ENCODE measurements around the gene KRT34.
A peak's percentile ranks its signal among the peaks of the same experiment; 100 is the strongest.

Gene KRT34

DNA sequence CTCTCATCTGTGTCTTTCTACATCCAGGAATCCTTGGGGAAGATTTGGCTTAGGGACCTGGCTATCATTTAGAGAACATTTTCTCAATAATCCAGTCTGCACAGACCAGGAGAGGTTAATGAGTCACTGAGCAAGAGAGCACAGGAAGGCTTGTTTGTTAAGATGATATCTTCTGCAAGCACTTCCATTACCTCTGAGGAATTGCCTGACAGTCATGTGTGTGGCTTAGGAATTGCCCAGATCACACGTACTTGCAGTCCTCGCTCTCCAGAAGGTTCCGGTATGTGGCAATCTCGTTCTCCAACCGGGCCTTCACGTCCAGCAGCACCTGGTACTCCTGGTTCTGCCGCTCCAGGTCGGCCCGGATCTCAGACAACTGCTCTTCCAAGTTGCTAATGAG is 39.0 kb upstream of the KRT34 start:
- no peak overlapping the region for H3K27ac Mint-ChIP-seq
- TF ChIP-seq, protein P1, sequence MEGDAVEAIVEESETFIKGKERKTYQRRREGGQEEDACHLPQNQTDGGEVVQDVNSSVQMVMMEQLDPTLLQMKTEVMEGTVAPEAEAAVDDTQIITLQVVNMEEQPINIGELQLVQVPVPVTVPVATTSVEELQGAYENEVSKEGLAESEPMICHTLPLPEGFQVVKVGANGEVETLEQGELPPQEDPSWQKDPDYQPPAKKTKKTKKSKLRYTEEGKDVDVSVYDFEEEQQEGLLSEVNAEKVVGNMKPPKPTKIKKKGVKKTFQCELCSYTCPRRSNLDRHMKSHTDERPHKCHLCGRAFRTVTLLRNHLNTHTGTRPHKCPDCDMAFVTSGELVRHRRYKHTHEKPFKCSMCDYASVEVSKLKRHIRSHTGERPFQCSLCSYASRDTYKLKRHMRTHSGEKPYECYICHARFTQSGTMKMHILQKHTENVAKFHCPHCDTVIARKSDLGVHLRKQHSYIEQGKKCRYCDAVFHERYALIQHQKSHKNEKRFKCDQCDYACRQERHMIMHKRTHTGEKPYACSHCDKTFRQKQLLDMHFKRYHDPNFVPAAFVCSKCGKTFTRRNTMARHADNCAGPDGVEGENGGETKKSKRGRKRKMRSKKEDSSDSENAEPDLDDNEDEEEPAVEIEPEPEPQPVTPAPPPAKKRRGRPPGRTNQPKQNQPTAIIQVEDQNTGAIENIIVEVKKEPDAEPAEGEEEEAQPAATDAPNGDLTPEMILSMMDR (IDR thresholded peaks at IDR 0.05; ENCODE audit: unreplicated experiment in 3 of 3): no peak
- no peaks in the 10 kb centered on the region for H3K36me3 Mint-ChIP-seq (ENCODE audit: low read depth)
- no peak overlapping the region for H3K4me3 Mint-ChIP-seq
- no peaks in the 10 kb centered on the region for H3K9me3 Mint-ChIP-seq
- peaks cover 19% of the 10 kb centered on the region for H3K27me3 Mint-ChIP-seq (ENCODE audit: low read depth)
- H3K4me1 Mint-ChIP-seq: peaks cover 6% of the 10 kb centered on the region

DNA sequence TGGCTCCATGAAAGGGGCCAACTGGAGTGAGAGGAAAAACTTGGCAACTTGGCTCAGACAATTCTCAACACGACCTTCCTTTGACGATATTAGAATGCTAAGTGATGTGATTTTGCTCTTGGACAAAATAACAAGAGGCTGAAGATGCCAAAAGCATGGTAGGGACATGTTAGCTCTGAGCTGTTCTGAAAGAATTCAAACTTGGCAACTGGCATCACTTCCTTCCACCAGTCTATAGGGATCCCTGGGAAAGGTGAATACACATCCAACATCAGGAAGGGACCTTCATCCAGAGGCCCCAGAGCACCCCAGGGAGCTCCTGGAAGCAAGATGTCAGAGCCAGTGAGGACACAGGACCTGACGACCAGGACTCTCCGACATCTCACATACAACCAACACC is 38.0 kb upstream of the KRT34 start:
- Mint-ChIP-seq H3K4me1 (peaks cover 9% of the 10 kb centered on the region), H3K9me3 (no peaks in the 10 kb centered on the region), H3K27me3 (ENCODE audit: low read depth) (peaks cover 15% of the 10 kb centered on the region), H3K27ac (no peak overlapping the region), H3K36me3 (ENCODE audit: low read depth) (no peaks in the 10 kb centered on the region), H3K4me3 (no peak overlapping the region)
- TF ChIP-seq, protein P1 (IDR thresholded peaks at IDR 0.05; ENCODE audit: unreplicated experiment in 3 of 3): no peak

DNA sequence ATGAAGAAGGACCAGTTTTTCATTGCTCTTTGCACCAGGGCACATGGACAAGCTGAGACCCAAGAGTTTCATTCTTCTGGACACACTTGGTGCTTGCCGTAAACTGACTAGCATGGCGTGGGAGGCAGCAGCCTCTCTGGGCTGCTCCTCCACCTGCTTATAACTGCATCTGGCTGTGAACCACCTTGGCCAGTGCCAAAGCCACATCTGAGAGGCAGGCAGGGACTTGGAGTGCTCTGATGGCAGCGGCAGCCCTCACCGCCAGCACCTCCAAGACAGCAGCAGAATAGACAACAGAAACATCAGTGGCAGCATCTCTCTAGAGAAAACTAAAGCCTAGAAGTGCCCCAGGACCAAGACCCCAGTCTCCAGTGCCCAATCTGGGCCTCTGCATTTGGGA is 37.6 kb upstream of the KRT34 start:
- TF ChIP-seq, protein P1 (IDR thresholded peaks at IDR 0.05; ENCODE audit: unreplicated experiment in 3 of 3): no peak
- Mint-ChIP-seq H3K9me3 (no peaks in the 10 kb centered on the region), H3K36me3 (ENCODE audit: low read depth) (no peaks in the 10 kb centered on the region), H3K27me3 (ENCODE audit: low read depth) (peaks cover 15% of the 10 kb centered on the region), H3K4me1 (peaks cover 9% of the 10 kb centered on the region), H3K4me3 (no peak overlapping the region), H3K27ac (no peak overlapping the region)

DNA sequence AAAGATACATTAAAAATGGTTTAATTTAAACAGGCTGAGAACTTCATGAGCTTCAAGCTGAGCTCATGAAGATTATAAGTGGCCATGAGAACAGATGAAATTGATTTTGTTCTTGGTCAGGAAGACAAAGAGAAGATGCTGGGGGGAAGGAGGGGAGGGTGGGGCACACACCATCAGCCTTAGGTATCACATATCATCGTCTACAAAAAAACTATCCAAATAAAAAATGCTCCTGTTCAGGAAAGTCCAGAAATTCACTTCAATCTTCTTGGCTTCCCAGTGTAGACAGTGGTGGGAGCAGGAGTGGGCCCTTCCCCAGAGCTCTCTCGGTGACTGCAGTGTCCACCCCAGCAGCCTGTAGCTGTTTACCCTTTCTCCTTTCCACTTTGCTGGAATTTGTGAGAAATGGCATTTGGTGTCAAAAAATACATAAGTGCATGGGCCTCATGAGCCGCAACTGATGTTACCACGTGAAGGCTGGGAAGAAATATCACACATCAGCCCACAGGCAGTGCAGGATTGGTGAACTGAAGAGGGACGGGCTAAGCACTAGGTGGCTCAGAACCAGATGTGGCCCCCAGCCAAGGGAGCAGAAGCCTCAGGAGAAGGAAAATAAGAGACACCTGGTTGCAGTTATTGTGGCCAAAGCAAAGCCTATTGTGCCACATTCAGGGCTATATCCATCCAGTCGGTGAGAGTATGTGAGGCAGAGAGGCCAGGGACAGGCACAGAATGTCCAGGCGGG is 36.2 kb upstream of the KRT34 start:
- H3K27me3 Mint-ChIP-seq (ENCODE audit: low read depth): peaks cover 15% of the 10 kb centered on the region
- H3K4me3 Mint-ChIP-seq: no peak overlapping the region
- peaks cover 9% of the 10 kb centered on the region for H3K4me1 Mint-ChIP-seq
- H3K9me3 Mint-ChIP-seq: no peaks in the 10 kb centered on the region
- H3K27ac Mint-ChIP-seq: no peak overlapping the region
- H3K36me3 Mint-ChIP-seq (ENCODE audit: low read depth): no peaks in the 10 kb centered on the region
- TF ChIP-seq, protein P1 (IDR thresholded peaks at IDR 0.05; ENCODE audit: unreplicated experiment in 3 of 3): no peak

DNA sequence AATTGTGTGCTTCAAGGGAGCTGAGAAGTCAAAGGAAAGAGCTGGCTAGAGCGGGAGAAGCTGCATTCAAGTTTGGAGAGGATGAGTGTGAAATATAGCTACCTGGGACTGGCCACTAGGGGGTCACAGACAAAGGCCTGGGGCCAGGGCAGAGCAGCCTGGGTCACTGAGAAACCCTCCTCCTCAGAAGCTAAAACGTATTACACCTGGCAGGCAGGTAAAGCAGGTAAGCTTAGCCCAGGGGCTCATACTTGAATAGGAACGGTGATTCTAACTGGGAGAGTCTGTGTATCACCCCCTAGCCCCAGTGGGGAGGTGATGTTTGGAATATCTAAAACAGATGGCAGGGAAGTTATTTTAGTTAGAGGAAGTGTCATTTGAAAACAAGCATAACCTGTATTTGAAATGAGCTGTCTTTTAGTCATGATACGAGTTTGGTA is 35.5 kb upstream of the KRT34 start:
- Mint-ChIP-seq H3K4me1 (peaks cover 9% of the 10 kb centered on the region), H3K4me3 (no peak overlapping the region), H3K27ac (no peak overlapping the region), H3K9me3 (no peaks in the 10 kb centered on the region), H3K27me3 (ENCODE audit: low read depth) (peaks cover 15% of the 10 kb centered on the region), H3K36me3 (ENCODE audit: low read depth) (no peaks in the 10 kb centered on the region)
- TF ChIP-seq, protein P1 (IDR thresholded peaks at IDR 0.05; ENCODE audit: unreplicated experiment in 3 of 3): peak in 1 of 3 experiments; percentile 24

DNA sequence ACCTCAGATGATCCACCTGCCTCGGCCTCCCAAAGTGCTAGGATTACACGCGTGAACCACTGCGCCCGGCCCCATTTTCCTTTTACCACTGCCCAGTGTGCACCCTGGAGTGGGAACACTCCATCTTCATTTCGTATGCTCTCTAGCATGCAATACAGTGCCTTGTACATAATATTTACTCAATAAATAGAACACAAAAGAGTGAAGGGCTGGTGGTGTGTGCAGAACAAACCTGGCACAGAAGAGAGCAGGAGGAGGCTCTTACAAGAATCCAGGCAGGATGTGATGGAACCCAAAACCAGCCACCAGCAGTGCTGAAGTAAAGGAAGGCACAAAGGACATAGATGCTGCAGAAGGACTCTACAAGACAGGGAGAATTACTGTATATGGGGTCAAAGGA is 35.0 kb upstream of the KRT34 start:
- Mint-ChIP-seq H3K4me3 (no peak overlapping the region), H3K27me3 (ENCODE audit: low read depth) (peaks cover 15% of the 10 kb centered on the region), H3K36me3 (ENCODE audit: low read depth) (no peaks in the 10 kb centered on the region), H3K27ac (no peak overlapping the region), H3K9me3 (no peaks in the 10 kb centered on the region), H3K4me1 (peaks cover 9% of the 10 kb centered on the region)
- TF ChIP-seq, protein P1 (IDR thresholded peaks at IDR 0.05; ENCODE audit: unreplicated experiment in 3 of 3): no peak

Data from nephron (organoid).